Measurements from ENCODE around the gene RND1.

The RND1 gene

DNA sequence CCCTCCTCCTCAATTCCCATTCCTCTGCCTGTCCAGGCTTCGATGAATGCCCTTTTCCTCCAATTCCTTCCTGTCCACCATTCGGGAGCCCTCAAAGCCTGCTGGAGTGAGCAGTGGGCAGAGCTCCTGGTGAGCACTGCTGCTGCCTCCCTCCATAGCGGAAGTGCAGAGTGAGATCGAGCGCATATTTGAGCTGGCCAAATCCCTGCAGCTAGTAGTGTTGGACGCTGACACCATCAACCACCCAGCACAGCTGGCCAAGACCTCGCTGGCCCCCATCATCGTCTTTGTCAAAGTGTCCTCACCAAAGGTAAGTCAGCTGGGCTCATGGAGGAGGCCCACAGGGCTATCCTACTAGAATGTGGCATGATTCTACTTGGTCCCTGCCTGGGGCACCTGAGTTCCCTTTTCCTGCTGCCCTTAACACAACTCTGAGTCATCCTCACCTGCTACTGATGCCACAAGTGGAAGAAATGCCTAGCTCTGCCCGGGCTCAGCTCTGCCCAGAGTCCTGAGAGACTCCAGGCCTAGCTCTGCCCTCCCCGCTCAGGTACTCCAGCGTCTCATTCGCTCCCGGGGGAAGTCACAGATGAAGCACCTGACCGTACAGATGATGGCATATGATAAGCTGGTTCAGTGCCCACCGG is 39.3 kb downstream of the RND1 start:
- DNase-seq = no peak

- DNase-seq = no peak
Observed at GRCh38 chr12:48824905-48825304, 40.8 kb downstream of the RND1 start.

- DNase-seq = no peak
Observed at GRCh38 chr12:48824112-48824511, 41.6 kb downstream of the RND1 start.

- no peak for DNase-seq
Observed at GRCh38 chr12:48823281-48823680, 42.4 kb downstream of the RND1 start.

DNA sequence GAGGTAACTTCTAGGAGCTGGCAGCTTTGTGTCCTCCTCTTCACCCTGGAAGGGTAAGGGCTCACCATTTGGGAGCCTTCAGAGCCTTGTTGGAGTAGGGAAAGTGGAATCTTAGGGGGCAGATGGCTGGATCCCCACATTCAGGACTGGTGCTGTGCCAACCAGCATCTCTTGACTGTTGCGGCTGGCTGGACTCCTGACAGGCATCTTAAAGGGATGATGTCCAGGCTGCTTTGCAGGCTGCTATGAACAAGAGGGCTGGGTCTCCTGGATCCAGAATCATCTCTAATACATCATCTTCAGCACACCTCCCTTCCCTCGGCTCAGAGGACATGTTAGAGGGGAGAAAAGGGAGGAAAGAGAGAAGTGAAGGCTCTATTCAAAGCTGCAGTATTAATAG is 43.0 kb downstream of the RND1 start:
- no peak for DNase-seq

- no peak for DNase-seq
Observed at GRCh38 chr12:48822139-48822538, 43.5 kb downstream of the RND1 start.

DNA sequence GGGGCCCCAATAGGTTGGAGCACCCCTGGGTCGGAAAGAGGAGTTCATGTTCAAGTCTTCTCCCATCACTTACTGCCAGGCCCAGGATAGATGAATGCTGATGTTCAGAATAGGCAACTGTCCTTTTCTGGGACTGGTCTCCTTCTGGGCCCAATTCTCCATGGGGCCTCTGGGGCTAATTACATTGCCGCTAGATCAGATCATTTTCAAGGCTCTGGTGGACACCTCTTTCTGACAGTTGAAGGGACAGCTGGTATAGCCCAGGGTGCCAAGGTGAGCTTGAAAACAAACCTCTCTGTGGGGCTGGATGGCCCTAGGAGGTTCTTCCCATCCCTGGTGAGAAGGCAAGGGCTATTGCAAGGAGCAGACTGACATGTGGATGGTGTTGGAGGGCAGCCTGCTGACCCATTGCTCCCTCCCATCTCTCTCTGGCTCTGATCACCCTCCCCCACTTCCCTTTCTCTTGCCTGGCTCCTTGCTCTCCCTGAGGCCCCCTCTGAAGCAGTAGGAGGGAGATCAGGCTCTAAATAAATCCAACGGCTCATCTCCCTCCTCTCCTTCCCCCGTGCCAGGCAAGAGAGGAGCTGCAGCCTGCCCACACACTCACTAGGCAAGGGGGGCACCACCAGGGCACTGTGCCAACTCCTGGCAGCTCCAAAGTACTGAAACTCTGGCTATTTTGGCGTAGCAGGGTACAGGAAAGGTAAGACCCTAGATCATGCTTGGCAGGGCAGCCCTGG is 45.5 kb downstream of the RND1 start:
- DNase-seq = no peak

DNA sequence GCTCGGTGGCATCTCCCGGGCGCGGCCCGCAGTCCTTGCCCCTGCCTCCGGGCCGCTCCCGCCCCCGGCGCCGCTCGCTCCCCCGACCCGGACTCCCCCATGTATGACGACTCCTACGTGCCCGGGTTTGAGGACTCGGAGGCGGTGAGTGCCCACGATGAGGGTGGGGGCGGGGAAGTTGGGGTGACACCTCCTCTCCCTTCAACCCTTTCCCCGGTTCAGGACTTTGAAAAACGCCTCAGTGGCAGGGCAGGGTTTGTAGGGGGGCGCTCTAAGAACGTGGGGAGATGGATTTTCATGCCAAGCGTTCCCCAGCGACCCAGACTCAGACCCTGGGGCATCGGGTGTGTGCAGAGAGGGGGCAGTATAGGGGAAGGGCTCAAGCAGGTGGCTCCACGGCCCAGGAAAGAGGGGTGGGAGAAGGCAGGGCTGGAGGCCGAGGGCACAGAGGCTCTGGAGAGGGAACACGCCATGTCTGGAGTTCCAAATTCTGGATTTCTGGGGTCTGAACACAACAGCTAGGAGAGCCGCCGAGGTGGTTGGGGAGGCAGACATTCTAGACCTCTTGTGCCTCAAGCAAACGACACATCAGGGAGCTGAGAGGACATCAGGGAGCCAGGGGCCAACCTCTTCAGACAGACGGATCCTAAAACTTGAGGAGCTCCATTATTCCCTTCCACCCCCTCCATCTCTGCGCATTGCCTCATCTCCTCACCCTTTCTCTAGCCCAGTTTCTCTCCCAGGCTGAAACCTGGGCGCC is 46.7 kb downstream of the RND1 start:
- no peak for DNase-seq

DNA sequence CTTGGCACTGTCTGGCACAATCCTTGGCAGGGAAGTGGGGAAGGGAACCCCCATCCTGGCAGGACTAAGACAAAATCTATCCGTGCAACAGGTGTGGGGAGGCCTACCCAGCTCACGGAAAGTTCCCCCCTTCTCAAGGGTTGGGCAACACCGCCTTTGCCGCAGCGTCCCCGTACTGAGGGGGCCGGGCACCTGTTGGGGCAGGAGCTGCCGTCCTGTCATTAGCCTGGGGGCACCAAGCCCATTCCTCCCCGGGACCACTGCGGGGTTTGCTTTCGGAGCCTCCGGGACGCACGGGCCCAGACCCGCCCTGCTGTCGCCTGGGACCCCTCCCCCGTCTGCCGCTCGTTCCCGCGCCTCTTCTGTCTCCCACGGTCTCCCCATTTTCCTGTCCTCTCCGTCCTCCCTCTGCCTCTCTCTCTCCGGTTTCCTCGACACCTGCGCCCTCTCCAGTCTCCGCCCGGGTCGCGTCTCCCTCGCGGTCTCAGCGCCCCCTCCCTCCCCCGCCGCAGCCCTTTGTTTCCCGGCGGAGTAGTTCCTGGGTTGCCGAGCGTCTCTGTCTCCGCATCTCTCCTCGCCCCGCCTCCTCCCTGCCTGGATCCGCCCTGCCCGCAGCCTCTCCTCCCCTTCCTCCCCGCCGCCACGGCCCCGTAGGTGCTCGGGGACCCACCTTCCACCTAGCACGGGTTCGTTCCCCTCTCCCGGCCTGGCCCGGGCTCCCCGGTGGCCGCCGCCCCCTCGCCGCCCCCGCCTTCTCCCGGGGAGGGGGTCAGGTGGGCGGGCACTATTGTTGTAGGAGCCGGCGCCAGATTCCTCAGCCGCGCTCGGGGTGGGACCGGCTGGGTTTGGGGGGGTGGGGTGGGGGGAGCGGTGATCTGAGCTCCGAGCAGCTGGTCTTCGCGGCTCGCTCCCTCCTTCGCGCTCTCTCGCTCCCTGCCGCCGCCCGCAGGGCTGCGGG is 47.5 kb downstream of the RND1 start, which contains the start of gene CACNB3:
CACNB3 (plus strand) TSS at position 624 of the 958 bp plus-strand sequence. CDS start 434 bp downstream, outside the sequence.
- DNase-seq = peak; percentile 91

DNA sequence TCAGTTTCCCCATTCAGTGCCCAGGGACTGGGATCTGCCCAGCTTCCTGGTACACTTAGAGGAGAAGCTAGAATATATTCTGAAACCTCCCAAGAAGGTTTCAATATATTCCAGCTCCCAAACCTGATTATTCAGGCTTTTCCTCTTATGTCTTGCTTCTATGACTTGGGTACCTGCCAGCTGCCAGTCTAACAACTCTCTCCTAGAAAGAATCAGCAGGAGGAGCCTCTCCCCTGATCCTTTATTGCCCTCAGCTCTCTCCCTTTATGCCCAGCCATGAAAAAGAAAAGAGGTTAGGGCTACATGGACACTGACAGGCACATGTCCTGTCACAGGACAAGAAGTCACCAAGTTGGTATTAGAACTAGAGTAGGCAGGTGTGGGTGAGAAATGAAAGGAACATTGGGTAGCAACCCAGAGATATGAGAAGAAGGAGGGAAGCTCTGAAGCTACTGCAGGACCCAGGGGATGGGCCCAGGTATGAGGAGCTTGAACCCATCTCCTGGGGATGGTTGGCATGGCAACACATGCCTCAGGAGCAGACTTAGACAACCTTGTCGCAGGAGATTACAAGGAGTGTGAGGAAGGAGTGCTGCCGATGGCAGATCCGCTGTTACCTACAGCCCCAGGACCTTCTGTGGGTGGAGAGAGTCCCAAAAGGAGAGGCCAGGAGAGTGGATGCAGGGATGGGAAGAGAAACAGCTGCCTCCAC is 49.4 kb downstream of the RND1 start:
- DNase-seq = peak; percentile 38

GRCh38 chr12:48815126-48816110 is 50.3 kb downstream of the RND1 start:
- DNase-seq = peak; percentile 95

GRCh38 chr12:48814262-48815125 is 51.2 kb downstream of the RND1 start:
- DNase-seq = peak; percentile 89

DNA sequence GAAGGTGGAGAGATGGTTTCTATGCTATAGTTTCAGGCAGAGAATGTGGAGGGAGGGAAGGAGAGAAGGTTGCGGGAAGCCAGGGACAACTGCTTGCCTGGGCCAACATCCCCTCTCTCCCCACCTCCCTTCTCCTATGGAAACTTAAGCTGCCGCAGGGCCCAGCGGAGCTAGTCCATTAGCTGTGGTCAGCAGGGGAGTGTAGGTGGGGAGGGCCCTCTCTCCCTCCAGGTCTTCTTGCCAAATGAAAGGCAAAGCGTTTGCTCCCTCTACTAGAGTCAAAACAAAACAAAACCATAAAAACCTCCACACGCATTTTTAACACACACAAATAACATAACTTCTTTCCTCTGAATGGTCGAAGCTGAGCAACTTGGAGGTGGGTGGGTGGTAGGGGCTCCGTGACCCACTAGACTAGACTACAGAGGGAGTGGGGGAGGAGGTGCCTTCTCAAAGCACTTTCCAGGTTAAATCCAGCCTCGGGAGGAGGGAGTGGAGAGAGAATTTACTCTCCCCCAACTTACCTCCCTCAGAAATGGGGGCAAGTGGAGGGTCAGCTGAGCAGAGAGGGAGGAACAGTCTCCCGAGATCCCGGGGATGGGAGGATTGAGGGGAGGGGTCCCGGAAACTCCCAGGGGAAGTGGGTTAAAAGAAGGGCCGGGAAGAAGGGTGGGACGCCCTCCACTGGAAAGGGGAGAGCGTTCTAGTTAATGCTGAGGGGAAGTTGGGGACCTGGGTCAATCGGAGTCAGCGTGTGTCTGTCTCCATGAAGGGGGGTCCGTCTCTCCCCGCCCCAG is 52.0 kb downstream of the RND1 start:
- peak; percentile 43 for DNase-seq

GRCh38 chr12:48812389-48812788 is 53.3 kb downstream of the RND1 start:
- no peak for DNase-seq

GRCh38 chr12:48811437-48812090 is 54.1 kb downstream of the RND1 start:
- no peak for DNase-seq

- DNase-seq = no peak
Observed at GRCh38 chr12:48810903-48811431, 54.7 kb downstream of the RND1 start.

DNA sequence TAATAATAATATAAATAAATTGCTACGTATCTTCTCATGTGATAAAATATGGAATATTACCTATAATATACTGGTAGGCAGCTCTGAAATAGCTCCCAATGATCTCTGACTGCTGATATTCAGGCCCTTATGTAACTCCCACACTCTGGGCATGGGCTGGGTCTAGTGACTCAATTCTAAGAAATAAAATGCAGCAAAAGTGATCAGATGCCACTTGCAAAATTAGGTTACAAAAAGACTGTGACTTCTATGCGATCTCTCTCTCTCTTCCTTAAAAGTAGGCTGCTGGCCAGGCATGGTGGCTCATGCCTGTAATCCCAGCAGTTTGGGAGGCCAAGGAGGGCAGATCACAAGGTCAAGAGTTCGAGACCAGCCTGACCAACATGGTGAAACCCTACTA is 57.7 kb downstream of the RND1 start:
- DNase-seq = no peak
